Smooth muscle cell (in vitro differentiated cells): Measurements from ENCODE around the gene SYT2. TPM values are rescaled to one million over a fixed set of nuclear protein-coding genes. Genes with fewer than 3 reads are reported as not detected.

Source experiments
- DNase-seq: peaks from one replicate; lab custom pipeline; 2025; ENCODE audit not compliant: unreplicated experiment; lab: John Stamatoyannopoulos, UW
- H2AFZ ChIP-seq: fragments of 200-600 bp; sonication (generic); 2 replicates; pipeline ENCODE4 v1.6.0; 2016; ENCODE audit warnings: antibody characterized with exemption, low read depth, mild to moderate bottlenecking
- H3F3A ChIP-seq: fragments of 200-600 bp; sonication (generic); 2 replicates; pipeline ENCODE4 v1.6.0; 2017; ENCODE audit warnings: antibody characterized with exemption, low read depth
- H3K27ac ChIP-seq: fragments of 200-600 bp; sonication (generic); 2 replicates; pipeline ENCODE4 v1.5.1; 2016; ENCODE audit warnings: low read depth, mild to moderate bottlenecking
- H3K27me3 ChIP-seq: fragments of 200-600 bp; sonication (generic); 2 replicates; pipeline ENCODE4 v1.6.1; 2016; ENCODE audit warnings: low read depth, mild to moderate bottlenecking
- H3K36me3 ChIP-seq: fragments of 200-600 bp; sonication (generic); 2 replicates; pipeline ENCODE4 v1.5.1; 2016; ENCODE audit warnings: low read depth
- H3K4me1 ChIP-seq: fragments of 200-600 bp; sonication (generic); 2 replicates; pipeline ENCODE4 v1.5.1; 2016; ENCODE audit warnings: low read depth
- H3K4me2 ChIP-seq: fragments of 200-600 bp; sonication (generic); 2 replicates; pipeline ENCODE4 v1.6.0; 2016; ENCODE audit warnings: mild to moderate bottlenecking
- H3K4me3 ChIP-seq: fragments of 200-600 bp; sonication (generic); 2 replicates; pipeline ENCODE4 v1.5.1; 2016; ENCODE audit warnings: mild to moderate bottlenecking
- H3K79me2 ChIP-seq: fragments of 200-600 bp; sonication (generic); 2 replicates; pipeline ENCODE4 v1.6.0; 2016; ENCODE audit warnings: low read depth, mild to moderate bottlenecking
- H3K9ac ChIP-seq: fragments of 200-600 bp; sonication (generic); 2 replicates; pipeline ENCODE4 v1.6.0; 2016; ENCODE audit warnings: low read depth
- H3K9me3 ChIP-seq: fragments of 200-600 bp; sonication (generic); replicated peaks from 2 replicates; pipeline ENCODE4 v1.5.1; 2016; ENCODE audit warnings: low read depth
- H4K20me1 ChIP-seq: fragments of 200-600 bp; sonication (generic); 2 replicates; pipeline ENCODE4 v1.6.0; 2016; ENCODE audit warnings: low read depth
- CTCF ChIP-seq: fragments of 200-600 bp; sonication (generic); IDR thresholded peaks from 2 replicates; pipeline ENCODE4 v1.5.1; 2017; ENCODE audit warnings: borderline replicate concordance, mild to moderate bottlenecking, antibody characterized with exemption; ENCODE audit not compliant: insufficient read depth, poor library complexity, severe bottlenecking
- WGBS: methylation state at CpG from one replicate; pipeline ENCODE4 v1.1.7; 2016; ENCODE audit warnings: low lambda C conversion rate; 5-methylcytosine and 5-hydroxymethylcytosine counted together
- polyA plus RNA-seq: library from polyadenylated mRNA; unstranded; fragments of >200 nt; fragmentation: Nextera tagmentation; extraction: Ambion mirVana; gene quantifications from 2 replicates; pipeline ENCODE4 v1.2.1, GENCODE V29; 2016
- total RNA-seq: library from RNA; depleted of rRNA; stranded (reverse); fragments of >200 nt; gene quantifications from 2 replicates; pipeline ENCODE4 v1.2.3, GENCODE V29; 2014

Gene SYT2
- total and polyA plus RNA-seq, 2 experiments from 2014 or later, result not detected

- Histone ChIP-seq H4K20me1 (no peaks in the 10 kb centered on the region), H3K27me3 (peaks cover 81% of the 10 kb centered on the region), H3K36me3 (no peaks in the 10 kb centered on the region), H3K79me2 (no peaks in the 10 kb centered on the region), H3F3A (no peaks in the 10 kb centered on the region), H3K9ac (no peak overlapping the region), H3K4me1 (peaks cover 10% of the 10 kb centered on the region), H2AFZ (no peak overlapping the region), H3K4me3 (no peak overlapping the region), H3K27ac (no peak overlapping the region), H3K9me3 (no peaks in the 10 kb centered on the region), H3K4me2 (no peak overlapping the region)
- no peak for DNase-seq
- 67% methylated on average over 9 of the region's 9 CpGs for WGBS
- no peak for TF ChIP-seq CTCF
These were observed 1.8 kb upstream of the SYT2 start for GRCh38 chr1:202711949-202712635.

GRCh38 chr1:202709276-202710041 lies 795 bp downstream of the SYT2 start:
- H3K27ac ChIP-seq, result no peak overlapping the region
- H3K4me3 ChIP-seq, result peak overlapping the region; percentile 48
- no peak for DNase-seq
- no peaks in the 10 kb centered on the region for H3K36me3 ChIP-seq
- peaks cover 10% of the 10 kb centered on the region for H3K4me1 ChIP-seq
- H3K27me3 ChIP-seq, result peaks cover 83% of the 10 kb centered on the region
- TF ChIP-seq CTCF, result no peak
- H3K9ac ChIP-seq, result no peak overlapping the region
- H4K20me1 ChIP-seq, result no peaks in the 10 kb centered on the region
- no peaks in the 10 kb centered on the region for H3K9me3 ChIP-seq
- no peak overlapping the region for H2AFZ ChIP-seq
- H3F3A ChIP-seq, result no peaks in the 10 kb centered on the region
- no peaks in the 10 kb centered on the region for H3K79me2 ChIP-seq
- 3% methylated on average over 19 of the region's 34 CpGs for WGBS
- H3K4me2 ChIP-seq, result peak overlapping the region; percentile 90

GRCh38 chr1:202708456-202709275 lies 1.6 kb downstream of the SYT2 start:
- DNase-seq, result no peak
- 71% methylated on average over 12 of the region's 12 CpGs for WGBS
- no peak overlapping the region for H3K27ac ChIP-seq
- H3K9me3 ChIP-seq, result no peaks in the 10 kb centered on the region
- no peak overlapping the region for H3K4me3 ChIP-seq
- no peak overlapping the region for H3K4me2 ChIP-seq
- H2AFZ ChIP-seq, result no peak overlapping the region
- peaks cover 10% of the 10 kb centered on the region for H3K4me1 ChIP-seq
- peaks cover 88% of the 10 kb centered on the region for H3K27me3 ChIP-seq
- TF ChIP-seq CTCF, result no peak
- H3K36me3 ChIP-seq, result no peaks in the 10 kb centered on the region
- H3K79me2 ChIP-seq, result no peaks in the 10 kb centered on the region
- H3F3A ChIP-seq, result no peaks in the 10 kb centered on the region
- H4K20me1 ChIP-seq, result no peaks in the 10 kb centered on the region
- H3K9ac ChIP-seq, result no peak overlapping the region
